ENCODE data around the gene MUSTN1.

- TF ChIP-seq CTCF (IDR thresholded peaks at IDR 0.05): no peak
- no peak for TF ChIP-seq RFX5 (IDR thresholded peaks at IDR 0.05)
- no peak for TF ChIP-seq POLR2A (IDR thresholded peaks at IDR 0.05; ENCODE audit: low read length)
- TF ChIP-seq, protein P1, sequence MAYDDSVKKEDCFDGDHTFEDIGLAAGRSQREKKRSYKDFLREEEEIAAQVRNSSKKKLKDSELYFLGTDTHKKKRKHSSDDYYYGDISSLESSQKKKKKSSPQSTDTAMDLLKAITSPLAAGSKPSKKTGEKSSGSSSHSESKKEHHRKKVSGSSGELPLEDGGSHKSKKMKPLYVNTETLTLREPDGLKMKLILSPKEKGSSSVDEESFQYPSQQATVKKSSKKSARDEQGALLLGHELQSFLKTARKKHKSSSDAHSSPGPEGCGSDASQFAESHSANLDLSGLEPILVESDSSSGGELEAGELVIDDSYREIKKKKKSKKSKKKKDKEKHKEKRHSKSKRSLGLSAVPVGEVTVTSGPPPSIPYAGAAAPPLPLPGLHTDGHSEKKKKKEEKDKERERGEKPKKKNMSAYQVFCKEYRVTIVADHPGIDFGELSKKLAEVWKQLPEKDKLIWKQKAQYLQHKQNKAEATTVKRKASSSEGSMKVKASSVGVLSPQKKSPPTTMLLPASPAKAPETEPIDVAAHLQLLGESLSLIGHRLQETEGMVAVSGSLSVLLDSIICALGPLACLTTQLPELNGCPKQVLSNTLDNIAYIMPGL (CRISPR knock-in tag; IDR thresholded peaks at IDR 0.05; ENCODE audit: borderline replicate concordance): no peak
- TF ChIP-seq MYC (IDR thresholded peaks at IDR 0.05; ENCODE audit: borderline replicate concordance, low read length): no peak
- no peak for TF ChIP-seq HOXB5 (CRISPR knock-in tag; IDR thresholded peaks at IDR 0.05)
- TF ChIP-seq PBX3 (IDR thresholded peaks at IDR 0.05): no peak
- TF ChIP-seq SMC3 (IDR thresholded peaks at IDR 0.05): no peak
- no peak for TF ChIP-seq JUN (IDR thresholded peaks at IDR 0.05)
Measured at GRCh38 chr3:52816654-52817053, 18.2 kb downstream of the MUSTN1 start.
